ENCODE results near the gene MCC. TPM values are rescaled to one million over a fixed set of nuclear protein-coding genes. Genes with fewer than 3 reads are reported as not detected.

Gene MCC
- total and polyA plus RNA-seq, 2 of the 4 experiments (the other 2 are of a cell fraction): 5.0 to 20.6 TPM

GRCh38 chr5:113181409-113181808, 306.8 kb downstream of the MCC start:
- dilution Hi-C loops (cut with HindIII; ENCODE audit: low sequenced_read_pairs, unreplicated experiment): no loop called here
- ChIA-PET CTCF (interaction anchor here (1.1 kb wide), 1 partner anchor 19 kb away, joined by 3 read pairs; no protein-coding TSS in a partner anchor), POLR2A (ENCODE audit: unreplicated experiment) (no interaction called here)
- Histone ChIP-seq H2BK15ac (ENCODE audit: low read depth, low read length) (no peak overlapping the region), H2AK9ac (replicated peaks; ENCODE audit: low read depth, low read length, poor library complexity) (no peak overlapping the region), H3K79me1 (ENCODE audit: low read depth in 1 of 2, low read length in 2 of 2) (peaks cover 6 to 13% of the 10 kb centered on the region in 2 experiments; a peak in 3 of 4 replicates), H3K27ac (ENCODE audit: insufficient read depth, low read length) (no peak overlapping the region), H3K4me1 (ENCODE audit: control insufficient read depth, insufficient read depth, low read length) (peaks cover 5% of the 10 kb centered on the region), H2BK120ac (ENCODE audit: low read depth, low read length) (no peak overlapping the region), H4K91ac (ENCODE audit: insufficient read depth, low read depth, low read length) (no peak overlapping the region), H3K4me2 (ENCODE audit: low read depth, low read length) (no peak overlapping the region), H3K4ac (ENCODE audit: low read depth, low read length) (no peak overlapping the region), H3K56ac (ENCODE audit: extremely low read depth, insufficient read depth, low read length) (no peak overlapping the region), H3K4me3 (ENCODE audit: insufficient read depth, low read depth, low read length) (no peak overlapping the region), H2BK5ac (ENCODE audit: low read depth, low read length, poor library complexity, severe bottlenecking) (no peak overlapping the region), H3K9ac (ENCODE audit: low read depth, low read length) (no peak overlapping the region), H2BK20ac (ENCODE audit: low read depth, low read length) (no peak overlapping the region), H2AFZ (replicated peaks; ENCODE audit: low read length, poor library complexity) (no peak overlapping the region), H3K18ac (ENCODE audit: low read depth, low read length) (no peak overlapping the region), H3K23ac (ENCODE audit: low read depth, low read length) (no peak overlapping the region), H3K9me3 (ENCODE audit: control insufficient read depth, insufficient read depth, low read length) (no peaks in the 10 kb centered on the region), H3K36me3 (ENCODE audit: control insufficient read depth, insufficient read depth, low read length) (peaks cover 2% of the 10 kb centered on the region; the same call in 1 of the 2 replicates), H4K5ac (ENCODE audit: low read depth, low read length) (no peak overlapping the region), H4K8ac (ENCODE audit: low read depth in 2 of 2, low read length in 2 of 2) (no peak overlapping the region), H3K27me3 (ENCODE audit: control insufficient read depth, insufficient read depth, low read length) (no peaks in the 10 kb centered on the region), H3K14ac (replicated peaks; ENCODE audit: low read depth, low read length) (no peak overlapping the region), H3K9me1 (ENCODE audit: insufficient read depth, low read length) (peaks cover 4% of the 10 kb centered on the region; the same call in 1 of the 2 replicates), H2AK5ac (ENCODE audit: low read depth, low read length) (no peak overlapping the region), H4K20me1 (ENCODE audit: insufficient read depth, low read length) (peaks cover 6% of the 10 kb centered on the region; the same call in 1 of the 2 replicates)
- BruUV-seq (replicated peaks): no TSS peak
- WGBS, 2 experiments (ENCODE audit: extremely low coverage in 2 of 2, insufficient read length in 1 of 2): no CpG with 5 or more reads among the region's 1 CpG
- in situ Hi-C loops (cut with MboI; ENCODE audit: low sequenced_read_pairs): no loop called here
- TF ChIP-seq ELK1 (IDR thresholded peaks at IDR 0.05; ENCODE audit: borderline replicate concordance, low read depth, low read length): no peak
- no peak for TF ChIP-seq BHLHE40 (IDR thresholded peaks at IDR 0.05; ENCODE audit: low read depth, low read length)
- no peak for TF ChIP-seq RAD21 (IDR thresholded peaks at IDR 0.05; ENCODE audit: low read length)
- no peak for TF ChIP-seq USF2 (IDR thresholded peaks at IDR 0.05; ENCODE audit: low read depth, low read length)
- ATAC-seq (ENCODE audit: low read depth) (no peak), DNase-seq (no peak)
- intact Hi-C loops (cut with micrococcal nuclease): no loop called here
